OCI-LY3 (cell line): Measurements from ENCODE around the gene CD6.

ENCODE experiments used
- EZH2phosphoT487 ChIP-seq: fragments of 200-600 bp; shearing (Covaris generic); IDR thresholded peaks from 2 replicates; pipeline ENCODE4 v1.6.1; 2018; ENCODE audit warnings: antibody characterized with exemption, mixed run types, low read depth
- TF ChIP-seq, protein P1 (sequence below): fragments of 200-600, 300-600 bp; sonication (generic); IDR thresholded peaks from 2 replicates; pipeline ENCODE4 v1.5.1; 2014; ENCODE audit warnings: antibody characterized with exemption, low read length, low read depth

DNA sequence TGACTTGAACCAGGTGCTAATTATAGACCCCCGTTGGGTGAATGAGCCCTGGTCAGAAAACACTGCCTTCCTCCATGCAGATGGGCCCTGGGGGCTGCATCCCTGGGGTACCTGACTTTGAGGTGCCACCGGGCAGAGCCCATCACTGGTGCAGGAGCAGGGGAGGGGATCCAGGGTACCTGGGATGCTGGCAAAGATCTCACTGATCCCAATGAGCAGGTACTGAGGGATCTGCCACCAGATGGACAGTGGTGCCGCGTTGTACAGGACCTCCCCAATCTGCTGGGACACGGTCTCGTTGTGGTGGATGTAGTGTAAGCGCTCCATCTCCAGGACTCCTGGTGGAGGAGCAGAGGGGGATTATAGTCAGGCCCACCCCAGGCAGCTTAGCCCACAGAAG, 32.2 kb upstream of the CD6 start:
- TF ChIP-seq, protein P1, sequence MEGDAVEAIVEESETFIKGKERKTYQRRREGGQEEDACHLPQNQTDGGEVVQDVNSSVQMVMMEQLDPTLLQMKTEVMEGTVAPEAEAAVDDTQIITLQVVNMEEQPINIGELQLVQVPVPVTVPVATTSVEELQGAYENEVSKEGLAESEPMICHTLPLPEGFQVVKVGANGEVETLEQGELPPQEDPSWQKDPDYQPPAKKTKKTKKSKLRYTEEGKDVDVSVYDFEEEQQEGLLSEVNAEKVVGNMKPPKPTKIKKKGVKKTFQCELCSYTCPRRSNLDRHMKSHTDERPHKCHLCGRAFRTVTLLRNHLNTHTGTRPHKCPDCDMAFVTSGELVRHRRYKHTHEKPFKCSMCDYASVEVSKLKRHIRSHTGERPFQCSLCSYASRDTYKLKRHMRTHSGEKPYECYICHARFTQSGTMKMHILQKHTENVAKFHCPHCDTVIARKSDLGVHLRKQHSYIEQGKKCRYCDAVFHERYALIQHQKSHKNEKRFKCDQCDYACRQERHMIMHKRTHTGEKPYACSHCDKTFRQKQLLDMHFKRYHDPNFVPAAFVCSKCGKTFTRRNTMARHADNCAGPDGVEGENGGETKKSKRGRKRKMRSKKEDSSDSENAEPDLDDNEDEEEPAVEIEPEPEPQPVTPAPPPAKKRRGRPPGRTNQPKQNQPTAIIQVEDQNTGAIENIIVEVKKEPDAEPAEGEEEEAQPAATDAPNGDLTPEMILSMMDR: no peak
- TF ChIP-seq EZH2phosphoT487: no peak
